Activated CD4-positive, alpha-beta T cell treated with anti-CD3 and anti-CD28 coated beads, Interleukin-2, Interleukin-4, amounts not matched to agents 100 ng/mL and 50 ng/mL, durations not matched to agents 16 hours and 8 hours (primary cell): ENCODE data around the gene PRLH.
"Not testable (repeated sequence)": the region's sequence is repeated elsewhere in the genome, so short reads cannot be mapped to it uniquely, and the experiment has no call there.

ENCODE experiments used
- DNase-seq: peaks from one replicate; pipeline ENCODE4 v3.0.0-alpha.2; 2020; ENCODE audit warnings: low spot score

PRLH gene

DNA sequence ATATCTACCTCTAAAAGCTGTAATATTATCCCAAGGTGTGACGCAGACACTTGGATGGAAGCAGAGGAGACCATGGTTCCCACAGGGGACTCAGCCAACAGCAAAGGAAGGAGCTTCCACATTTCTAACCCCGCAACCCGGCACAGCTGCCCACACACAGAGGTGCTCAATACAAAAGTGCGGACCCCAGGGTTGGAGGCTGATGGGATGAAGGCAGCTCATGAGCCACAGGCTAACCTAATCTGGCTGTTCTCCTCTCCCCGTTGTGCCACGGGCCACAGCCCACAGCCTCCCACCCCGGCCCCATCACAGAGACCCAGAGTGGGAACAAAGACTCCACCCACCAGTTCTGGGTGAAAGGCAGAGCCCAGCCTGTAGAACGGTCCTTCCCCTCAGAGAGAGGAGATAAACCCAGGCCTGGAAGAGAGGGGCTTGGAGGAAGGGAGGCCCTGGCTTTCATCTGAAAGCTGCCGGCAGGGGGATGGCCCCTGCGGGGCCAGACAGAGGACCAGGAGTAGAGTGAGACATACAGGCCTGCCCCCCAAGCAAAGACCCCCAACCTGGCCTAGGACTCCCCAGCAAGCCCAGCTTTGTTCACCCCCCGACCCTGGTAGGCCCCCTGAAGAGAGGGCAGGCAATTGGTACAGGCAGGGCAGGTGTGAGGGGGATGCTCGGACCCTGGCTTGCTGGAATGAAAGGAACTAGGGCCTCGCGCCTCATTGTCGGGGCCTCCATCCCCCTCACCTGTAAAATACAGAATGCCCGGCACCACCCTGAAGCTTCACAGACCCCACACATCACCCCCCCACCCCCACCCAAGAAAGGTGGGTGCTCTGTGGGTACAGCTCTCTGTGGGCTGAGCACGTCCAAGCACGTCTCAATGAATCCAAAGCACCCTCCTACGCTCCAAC is 17.3 kb downstream of the PRLH start:
- DNase-seq = no peak

DNA sequence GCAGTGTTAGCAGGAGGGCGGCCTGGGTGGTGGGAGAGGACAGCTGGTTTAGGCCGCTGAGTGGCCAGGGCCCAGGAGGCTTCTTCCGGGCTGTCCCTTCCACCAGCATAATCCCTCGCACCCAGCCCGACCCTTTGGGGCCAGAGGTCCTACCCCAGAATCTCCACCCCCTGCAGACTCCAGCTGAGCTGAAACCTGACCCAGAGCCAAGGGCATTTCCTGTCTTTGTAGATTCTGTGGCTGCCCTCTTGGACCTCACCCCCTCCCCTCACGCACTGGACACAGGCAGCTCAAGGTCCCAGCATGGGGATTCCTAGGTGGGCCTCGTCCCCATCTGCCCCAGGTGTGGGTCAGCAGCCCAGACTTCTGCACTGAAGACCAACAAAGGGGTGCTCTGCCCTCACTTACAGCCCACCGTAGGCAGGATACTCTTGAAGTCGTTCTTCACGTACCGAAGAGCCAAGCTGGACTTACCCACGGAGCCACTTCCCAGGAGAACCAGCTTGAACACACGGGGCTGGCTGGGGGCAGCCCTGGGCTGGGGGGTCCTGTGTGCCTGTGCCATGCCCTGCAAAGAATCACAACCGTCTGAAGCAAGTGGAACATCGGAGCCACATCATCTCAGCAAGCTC is 19.3 kb downstream of the PRLH start:
- DNase-seq = no peak

DNA sequence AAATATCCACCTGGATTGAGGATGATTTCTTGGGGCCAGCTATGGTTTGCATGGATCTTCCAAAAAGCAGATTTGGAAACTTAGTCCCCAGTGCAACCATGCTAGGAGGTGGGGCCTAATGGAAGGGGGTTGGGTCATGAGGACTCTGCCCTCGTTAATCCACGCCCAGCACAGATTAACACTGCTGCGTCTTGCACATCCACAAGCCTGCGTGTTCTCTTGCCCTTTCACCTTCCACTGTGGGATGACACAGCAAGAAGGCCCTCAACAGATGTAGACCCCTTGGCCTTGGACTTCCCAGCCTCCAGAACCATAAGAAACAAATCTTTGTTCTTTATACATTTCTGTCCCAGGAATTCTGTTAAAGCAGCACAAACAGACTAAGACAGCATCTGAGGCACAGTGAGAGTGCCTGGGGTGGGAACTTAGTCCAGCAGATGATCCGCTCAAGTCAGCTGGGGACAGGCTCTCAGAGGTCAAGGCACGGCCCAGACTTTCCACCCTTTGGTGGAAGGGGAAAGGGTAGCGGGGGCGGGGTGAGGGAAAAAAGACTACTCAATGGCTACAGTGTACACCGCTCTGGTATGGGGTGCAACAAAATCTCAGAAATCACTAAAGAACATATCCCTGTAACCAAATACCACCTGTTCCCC is 21.8 kb downstream of the PRLH start:
- no peak for DNase-seq

DNA sequence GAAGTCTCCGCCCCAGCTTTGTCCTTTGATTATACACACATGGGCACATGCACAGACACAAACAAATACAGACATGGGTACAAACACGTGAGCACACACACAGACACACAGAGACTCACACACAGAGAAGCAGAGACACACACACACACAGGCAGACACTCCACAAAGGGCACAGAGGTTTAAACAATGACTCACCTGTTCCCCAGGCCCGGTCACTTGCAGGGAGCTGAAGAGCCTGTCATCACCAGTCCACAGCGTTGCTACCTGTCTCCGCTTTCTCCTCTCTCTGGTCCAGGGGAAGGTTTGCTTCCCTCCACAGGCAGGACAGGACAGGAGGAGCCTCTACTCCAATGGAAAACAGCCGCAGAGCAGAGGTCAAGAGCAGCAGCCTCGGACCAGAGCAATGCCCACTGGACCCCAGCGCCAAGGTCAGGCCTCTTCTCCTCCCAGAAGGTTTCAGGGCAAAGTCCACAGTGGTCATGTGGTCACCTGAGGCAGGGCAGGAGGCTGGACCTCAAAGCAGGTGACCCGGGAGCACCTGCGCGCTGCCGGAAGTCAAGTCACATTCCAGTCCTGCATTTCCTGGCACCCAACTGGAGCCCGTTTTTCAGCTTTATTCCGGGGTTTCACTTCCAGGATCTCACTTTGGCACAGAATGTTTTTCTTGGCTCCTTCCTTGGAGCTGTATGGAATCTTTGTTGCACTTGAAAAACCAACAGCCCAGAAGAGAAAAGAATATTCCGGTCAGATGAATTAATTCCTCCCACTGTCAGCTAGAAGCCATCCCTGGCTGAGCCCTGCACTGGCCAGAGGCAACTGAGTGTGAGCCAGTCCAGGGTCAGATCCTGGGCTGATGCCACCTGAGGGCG is 24.1 kb downstream of the PRLH start, which contains the start of gene RAB17:
TSS of gene RAB17 (minus strand) at position 463 of the 869 bp plus-strand sequence. CDS start 4,580 bp downstream, outside the sequence.
- DNase-seq = no peak

DNA sequence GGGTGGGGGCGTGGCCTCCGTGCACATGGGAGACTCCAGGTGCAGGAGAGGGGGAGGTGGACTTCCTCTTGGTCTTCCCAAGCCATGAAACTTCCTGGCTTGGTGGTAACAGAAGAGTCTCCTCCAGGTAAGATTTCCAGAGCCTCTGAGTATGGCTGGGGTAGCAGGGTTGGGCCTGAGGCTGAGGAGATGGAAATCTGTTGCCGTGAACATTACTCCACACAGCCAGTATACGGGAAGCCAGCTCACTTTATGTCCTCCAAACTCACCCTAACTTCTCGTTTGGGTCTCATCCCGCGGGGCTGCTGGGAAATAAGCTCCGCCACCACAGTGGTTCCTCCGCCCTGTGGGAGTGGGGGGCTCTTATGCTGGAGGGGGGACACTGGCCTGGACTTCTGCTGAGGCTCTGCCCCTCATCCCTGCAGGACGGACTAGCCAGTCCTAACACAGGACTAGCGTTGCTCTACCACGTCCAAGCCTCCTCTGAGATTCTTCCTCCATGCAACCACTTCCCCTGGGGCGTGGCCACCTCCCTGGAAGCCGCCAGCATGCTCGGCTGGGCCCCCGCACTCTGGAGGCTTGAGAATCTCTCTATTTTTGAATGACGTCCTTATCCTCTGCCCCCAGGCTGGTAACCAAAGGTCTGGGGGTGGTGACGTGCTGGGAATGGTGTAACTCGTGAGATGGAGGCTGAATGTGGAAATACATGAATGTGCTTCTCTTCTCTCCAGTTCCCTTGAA is 24.9 kb downstream of the PRLH start:
- DNase-seq = no peak

DNA sequence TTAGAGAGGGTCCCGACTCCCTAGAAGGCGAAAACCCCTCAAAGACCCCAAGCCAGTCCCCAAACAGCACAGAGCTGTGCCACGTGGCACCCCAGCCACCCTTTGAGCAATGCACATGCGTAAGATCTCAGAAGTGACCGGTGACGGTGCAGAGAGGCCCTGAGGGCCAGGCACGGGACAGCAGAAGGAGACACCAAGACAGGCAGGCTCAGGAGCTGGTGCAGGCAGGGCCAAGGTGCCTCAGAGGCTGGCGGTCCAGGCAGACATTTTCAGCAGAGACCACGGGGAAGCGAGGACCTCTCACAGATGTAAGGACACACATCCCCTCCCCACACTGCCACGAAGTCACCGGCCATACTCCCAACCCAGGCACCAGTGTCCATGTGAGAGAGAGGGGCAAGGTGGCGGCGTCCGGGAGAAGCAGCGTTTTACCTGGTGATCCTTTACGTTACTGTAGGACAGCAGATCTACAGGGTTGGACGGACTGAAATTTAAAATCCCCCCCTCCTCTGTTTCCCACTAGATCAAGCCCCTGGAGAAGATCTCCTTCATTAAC is 26.1 kb downstream of the PRLH start:
- DNase-seq = no peak

DNA sequence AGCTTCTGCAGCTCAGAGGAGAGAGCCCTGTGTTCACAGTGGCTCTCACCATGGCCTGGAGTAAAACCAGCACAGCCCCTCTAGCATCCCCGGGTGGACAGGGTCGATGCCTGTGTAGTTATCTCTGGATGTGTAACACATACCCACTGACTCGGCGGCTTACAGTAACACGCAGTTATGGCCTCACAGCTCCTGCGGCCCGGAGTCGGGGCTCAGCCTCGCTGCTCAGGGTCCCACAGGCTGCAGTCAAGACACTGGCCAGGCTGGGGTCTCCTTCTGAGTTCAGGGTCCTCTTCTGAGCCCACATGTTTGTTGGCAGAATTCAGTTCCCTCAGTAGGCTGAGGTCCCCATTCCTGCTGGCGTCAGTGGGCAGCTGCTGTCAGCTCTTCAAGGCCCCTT is 26.7 kb downstream of the PRLH start:
- no peak for DNase-seq

DNA sequence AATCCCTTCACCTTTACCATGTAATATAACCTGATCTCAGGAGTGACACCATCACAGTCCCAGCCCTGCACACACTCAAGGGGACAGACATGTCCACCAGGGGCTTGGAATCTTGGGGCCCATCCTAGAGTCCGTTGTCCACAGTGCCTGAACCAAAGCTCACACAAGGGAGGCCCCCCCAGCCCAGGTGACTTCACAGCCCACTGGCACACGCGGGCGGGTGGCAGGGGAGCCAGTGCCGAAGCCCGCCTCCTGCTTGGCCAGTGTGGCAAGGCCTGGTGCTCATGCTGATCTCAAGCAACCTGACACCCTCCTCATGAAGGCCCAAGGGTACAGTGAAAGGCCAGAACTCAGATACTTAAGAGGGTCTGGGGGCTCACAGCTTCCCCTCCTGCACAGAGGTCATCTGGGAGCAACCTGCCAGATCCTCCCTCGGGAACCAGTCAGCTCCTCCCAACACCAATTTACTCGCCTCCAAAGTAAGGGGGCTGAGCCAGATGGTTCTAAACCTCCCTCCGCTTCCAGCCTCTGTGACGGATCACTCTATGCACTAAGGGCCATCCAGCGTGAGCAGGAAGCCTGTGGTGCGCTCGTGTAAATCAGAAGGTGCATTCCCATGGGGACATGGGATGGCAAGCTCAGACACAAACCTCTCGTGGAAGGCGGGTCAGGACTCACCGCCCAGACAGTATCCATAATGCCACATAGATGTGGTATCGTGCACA is 27.4 kb downstream of the PRLH start:
- no peak for DNase-seq

DNA sequence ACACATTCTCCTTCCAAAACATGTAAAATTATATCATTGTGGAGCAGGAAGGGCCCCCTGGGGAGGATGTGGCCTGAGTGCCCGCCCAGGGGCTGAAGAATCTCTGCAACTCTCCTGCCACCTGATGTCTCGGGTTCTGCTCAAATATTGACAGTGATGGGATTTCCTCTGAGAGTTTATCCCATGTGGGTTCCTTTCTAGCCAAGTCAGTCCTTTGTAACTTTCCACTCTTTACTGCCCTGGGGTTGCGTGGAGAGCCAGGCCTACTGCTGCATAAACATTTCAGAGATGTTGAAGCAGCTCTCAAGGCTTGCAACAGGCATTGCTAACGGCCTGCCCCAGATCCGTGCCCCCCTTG is 28.1 kb downstream of the PRLH start:
- DNase-seq = no peak

DNA sequence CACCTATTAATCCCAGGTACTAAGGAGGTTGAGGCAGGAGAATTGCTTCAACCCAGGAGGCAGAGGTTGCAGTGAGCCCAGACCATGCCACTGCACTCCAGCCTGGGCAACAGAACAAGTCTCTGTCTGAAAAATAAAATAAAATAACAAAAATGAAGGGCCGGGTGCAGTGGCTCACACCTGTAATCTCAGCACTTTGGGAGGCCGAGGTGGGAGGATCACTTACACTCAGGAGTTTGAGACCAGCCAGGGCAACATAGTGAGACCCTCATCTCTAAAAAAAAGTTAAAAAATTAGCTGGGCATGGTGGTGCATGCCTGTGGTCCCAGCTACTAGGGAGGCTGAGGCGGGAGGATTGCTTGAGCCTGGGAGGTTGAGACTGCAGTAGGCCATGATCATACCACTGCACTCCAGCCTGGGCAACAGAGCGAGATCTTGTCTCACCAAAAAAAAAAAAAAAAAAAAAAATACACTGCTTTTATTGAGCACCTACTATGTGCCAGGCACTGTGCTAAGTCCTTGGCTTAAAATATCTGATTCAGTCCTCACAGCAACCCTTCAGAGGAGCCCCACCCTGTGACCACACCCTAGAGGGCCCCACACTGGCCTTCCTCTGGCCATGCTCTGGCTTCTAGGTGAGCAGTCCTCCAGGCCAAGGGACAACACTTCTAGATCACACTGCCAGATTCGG is 29.6 kb downstream of the PRLH start:
- DNase-seq = not testable (repeated sequence)

DNA sequence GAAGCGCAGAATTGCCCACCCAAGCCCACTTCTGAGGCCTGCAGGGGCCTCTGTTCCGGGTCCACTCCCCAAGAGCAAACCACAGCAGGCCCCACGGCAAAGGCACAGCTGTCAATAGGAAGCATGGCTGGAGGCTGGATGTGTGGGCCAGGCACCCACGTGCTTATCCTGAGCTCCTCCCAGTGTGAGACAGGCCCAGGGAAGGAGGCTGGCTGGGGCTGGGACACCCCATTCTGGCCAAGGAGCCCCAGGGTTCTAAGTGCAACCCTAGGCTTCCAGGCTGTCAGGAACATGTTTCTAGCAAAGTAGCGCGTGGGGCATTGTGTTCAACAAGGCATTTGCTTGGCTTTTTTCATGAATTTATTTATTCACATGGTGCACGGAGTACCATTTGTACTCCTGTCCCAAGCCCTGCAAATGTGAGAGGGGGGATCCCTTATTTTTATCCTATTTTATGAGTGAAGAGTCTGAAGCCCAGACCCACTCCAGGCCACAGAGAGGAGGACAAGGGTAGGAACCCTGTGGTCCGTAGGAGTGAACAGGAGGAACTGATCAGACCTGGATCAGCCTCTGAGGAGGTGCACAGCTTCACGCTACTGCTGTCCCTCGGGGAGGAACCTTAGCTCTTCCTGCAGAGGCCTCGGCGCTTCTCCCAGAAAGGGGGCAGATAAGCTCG is 30.3 kb downstream of the PRLH start:
- DNase-seq = no peak

DNA sequence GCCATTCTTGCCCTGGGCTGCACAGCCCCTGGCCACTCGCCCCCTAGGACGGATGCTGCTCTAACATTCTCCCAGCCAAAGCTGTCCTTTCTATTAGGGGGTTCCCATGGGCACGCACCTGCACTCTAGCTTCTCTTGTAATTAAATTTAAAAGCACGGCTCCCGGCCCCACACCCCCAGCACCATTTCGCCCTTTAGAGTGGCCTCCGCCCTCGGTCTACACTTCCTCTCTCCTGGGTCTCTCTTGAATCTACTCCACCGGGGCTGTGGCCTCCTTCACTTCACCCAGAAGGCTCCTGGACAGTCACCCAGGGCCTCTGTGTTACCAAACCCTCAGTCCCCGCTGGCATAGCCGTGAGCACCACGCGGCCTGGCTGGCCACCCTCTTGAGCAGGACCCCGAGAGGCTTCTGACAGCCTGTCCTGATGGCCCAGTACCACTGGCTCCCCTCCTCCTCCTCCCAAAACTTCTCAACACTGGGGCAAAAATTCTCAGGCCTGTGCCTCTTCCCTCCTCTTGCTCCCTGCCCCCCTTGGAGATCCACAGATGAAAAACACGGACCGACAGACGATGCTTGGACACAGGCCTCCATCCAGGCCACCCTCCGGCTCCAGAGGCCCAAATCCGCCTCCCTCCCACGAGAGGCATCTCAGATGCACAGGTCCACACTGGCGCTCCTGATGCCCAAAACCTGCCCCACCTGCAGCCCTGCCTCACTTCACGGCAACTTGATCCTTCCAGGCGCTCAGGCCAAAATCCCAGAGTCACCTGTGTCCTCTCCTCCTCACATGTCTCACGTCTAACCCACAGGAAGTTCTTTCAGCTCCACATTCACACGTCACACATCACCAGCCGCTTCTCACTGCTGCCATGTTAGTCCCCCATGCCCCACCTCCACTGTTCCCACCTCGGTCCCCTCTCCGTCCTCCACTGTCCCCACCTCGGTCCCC is 31.1 kb downstream of the PRLH start:
- DNase-seq = no peak

DNA sequence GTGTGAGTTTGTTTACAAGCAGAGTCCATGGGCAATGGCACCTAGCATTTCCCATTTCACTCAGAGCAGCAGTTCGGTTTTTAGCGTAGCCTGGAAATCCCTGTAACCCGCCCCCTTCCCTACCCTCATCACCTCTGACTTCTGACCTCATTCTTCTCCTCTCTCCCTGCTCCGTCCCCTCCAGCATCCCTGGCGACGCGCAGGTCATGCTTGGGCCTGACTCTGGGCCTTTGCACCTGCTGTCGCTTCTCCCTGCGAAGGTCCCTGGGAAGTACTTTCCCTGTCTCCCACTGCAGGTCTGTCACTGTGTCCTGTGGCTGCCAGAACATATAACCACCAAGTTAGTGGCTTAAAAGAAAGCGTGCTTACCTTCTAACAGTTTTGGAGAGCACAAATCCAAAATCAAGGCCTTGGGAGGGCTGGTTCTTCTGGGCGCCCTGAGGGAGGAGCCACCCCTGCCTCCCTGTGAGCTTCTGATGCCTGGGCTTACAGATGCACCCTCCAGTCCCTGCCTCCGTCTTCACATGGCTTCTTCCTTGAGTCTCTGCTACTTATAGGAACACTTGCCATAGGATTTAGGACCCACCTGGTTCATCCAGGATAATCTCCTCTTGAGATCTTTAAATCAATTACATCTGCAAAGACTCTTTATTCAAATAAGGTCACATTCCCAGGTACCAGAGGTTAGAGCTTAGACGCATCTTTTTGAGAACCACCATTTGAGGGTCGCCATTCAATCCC is 32.3 kb downstream of the PRLH start:
- no peak for DNase-seq

DNA sequence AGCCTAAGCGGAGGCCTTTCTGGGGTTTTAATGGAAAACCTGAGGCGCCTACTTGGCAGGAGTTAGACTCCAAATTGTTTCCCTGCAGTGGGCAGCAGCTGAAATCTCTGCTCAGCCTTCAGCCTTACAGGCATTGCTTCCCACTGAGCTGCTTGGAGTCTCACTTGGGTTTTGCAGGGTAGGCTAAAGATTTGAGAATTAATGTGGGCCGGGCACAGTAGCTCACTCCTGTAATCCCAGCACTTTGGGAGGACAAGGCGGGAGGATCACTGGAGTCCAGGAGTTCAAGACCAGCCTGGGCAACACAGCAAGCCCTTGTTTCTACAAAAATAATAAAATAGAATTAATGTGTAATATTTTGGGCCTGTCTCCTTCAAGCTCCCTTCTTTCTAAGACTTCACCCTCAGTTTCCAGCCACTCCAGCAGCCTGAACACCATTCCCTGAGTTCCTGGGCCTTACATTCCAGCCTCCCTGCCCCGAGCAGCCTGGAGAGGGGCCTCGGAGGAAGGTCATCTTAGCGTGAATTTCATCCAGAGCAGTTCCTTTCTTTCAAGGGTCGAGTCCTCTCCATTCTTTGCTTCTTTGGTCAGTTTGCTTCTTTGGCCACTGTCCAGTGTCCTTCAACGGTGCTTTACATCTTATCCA is 33.2 kb downstream of the PRLH start:
- no peak for DNase-seq

DNA sequence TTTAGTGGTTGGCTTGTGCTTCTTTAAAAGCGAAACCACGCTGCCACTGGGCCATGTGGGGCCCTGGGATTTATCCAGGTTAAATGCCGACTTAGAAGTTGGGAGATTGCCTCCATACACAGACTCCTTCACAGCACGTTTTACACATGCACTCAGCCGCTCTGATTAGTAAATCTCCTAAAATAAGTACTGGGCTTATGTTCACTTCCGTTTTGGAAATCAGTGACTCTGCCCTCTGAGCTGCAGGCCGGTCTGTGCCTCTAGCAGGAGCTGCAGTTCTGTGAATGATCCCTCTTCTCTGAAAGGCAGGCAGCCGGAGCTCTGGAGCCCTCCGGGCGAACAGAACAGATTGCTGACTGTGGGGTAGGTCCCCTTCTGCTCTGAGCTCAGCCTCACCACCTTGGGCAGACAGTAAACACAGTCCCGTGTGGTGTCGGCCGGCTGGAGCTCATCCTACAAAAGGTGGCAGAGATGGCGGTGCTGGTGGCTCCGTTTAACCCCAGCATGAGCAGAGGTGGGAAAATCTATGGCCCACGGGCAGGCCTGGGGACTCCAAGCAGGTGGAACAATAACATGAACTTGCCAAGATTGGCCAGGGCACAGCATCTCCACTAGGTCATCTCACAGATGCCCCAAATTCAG is 34.0 kb downstream of the PRLH start:
- DNase-seq = no peak

DNA sequence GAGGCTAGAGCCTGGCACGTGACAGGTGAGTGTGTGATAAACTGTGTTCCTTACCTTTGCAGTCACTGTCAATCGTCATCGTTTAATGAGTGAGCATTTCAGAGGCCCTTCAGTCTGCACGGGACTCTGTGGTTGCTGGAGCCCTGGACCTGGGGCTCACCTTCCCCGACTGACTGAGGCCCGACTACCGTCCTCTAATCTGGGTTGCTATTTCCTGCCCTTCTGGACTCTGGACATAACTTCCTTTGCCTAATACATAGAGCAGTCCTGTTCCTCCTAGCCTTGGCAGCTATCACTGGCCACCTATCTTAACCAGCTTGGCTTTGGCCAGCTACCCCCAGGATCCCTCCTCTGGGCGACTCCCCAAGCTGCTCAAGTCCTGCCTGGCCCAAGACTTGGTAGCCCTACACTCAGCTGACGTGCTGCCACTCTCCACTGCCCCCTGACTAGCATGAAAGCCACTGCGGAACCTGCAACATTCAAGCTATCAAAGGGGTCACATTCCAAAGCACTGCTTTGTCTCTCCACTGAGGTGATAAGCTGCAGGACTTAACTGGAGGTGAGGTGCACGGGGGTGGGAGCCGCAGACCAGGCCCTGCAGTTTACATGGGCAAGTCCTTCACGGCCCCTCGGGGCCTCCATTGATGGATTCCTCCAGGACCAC is 35.2 kb downstream of the PRLH start:
- no peak for DNase-seq
